GM21447 (cell line): ENCODE results near the gene RPL28.
"Not testable (repeated sequence)": the region's sequence is repeated elsewhere in the genome, so short reads cannot be mapped to it uniquely, and the experiment has no call there.

Source experiments
- ATAC-seq: cut with Tn5 transposase; IDR thresholded peaks from one replicate; pipeline ENCODE4 v1.9.1; 2021; ENCODE audit not compliant: unreplicated experiment

The RPL28 gene

DNA sequence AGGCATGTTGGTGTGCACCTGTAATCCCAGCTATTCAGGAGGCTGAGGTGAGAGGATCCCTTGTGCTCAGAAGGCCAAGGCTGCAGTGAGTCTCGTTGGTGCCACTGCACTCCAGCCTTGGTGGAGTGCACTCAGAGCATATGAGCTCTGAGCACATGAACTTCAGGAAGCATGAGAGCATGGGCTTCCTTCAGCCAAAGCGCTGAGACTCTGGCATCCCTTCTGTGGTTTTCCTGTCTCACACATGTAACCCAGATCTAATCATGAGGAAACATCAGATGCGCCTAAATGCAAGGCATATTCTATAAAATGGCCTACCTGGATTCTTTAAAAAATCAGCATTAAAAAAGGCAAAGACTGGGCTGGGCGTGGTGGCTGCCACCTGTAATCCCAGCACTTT, 35.5 kb downstream of the RPL28 start:
- not testable (repeated sequence) for ATAC-seq

DNA sequence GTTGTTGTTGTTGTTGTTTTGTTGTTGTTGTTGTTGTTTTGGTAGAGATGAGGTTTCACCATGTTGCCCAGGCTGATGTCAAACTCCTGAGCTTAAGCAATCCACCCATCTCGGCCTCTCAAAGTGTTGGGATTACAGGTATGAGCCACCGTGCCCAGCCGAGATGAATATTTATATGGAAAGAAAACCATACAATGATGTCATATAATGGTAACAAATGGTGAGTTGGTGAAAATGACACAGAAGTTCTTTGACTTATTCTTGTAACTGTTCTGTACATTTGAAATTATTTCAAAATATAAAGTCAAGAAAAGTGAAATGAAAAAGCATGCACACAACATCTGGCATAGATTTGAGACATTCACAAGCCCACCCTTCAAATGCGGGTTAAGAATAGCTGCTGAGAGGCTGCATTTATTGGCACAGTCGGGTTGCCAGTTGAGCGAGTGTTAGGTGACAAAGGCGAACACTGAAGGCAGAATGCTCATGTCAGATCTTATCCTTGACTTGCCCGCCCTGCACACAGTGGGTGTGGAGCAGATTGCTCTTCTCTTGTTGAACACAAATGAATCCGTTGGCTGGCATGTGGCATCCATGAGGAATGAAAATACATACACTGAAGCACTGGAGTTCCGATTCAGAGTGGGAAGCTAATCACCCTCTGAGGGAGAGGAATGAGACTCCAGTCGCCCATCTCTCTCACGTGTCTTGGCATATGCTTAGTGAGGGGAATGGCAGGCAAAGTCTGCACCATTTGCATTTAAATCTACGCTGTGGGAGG, 37.7 kb downstream of the RPL28 start:
- ATAC-seq, result no peak

DNA sequence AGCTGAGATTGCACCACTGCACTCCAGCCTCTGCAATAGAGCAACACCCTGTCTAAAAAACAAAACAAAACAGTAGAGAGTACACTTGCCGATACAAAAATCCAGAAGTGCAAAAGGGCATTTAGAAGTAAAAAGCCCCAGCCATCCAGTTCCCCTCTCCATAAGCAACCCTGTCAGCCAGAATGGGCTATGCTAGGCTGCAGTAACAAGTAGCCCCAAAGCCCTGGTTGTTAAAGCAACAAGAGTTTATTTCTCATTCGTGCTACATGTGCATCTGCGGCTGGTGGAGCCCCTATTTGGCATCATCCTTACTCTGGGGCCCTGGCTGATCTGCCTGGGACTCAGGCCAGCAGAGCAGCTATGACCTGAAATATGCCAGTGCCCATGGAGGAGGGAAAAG, 38.8 kb downstream of the RPL28 start:
- no peak for ATAC-seq

DNA sequence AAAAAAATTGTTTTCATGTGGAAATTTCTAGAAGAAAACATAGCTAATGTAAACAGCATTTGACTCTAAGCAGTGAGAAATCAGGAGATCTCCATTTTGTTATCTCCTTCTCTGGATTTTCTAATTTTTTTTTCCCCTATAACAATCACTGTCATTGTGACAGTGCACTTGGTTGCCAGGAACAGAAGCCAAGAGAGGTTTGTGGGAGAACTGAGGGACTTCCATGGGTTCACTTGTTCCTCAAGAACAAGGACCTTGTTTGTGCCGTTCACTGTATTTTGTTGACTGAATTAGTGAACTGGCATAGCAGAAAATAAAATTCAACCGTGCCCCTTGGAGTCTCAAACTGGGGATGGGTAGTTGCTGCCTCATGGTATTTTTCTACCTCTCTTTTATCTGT, 40.3 kb downstream of the RPL28 start:
- ATAC-seq, result no peak

DNA sequence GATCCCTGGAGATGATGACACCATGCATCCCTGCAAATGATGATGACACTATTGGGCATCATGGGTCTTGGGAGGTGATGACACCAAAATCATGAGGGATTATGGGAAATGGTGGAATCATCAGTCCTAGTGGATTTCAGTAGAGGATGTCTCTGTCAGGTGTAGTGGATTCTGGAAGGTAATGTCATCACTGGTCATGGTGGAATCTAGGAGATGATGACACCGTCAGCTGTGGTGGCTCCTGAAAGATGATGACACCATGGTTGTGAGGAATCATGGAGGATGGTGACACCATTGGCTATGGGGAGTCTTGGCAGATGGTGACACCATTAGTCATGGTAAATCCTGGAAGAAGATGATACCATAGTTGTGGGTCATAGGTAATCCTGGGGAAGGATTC, 45.5 kb downstream of the RPL28 start:
- ATAC-seq, result no peak

DNA sequence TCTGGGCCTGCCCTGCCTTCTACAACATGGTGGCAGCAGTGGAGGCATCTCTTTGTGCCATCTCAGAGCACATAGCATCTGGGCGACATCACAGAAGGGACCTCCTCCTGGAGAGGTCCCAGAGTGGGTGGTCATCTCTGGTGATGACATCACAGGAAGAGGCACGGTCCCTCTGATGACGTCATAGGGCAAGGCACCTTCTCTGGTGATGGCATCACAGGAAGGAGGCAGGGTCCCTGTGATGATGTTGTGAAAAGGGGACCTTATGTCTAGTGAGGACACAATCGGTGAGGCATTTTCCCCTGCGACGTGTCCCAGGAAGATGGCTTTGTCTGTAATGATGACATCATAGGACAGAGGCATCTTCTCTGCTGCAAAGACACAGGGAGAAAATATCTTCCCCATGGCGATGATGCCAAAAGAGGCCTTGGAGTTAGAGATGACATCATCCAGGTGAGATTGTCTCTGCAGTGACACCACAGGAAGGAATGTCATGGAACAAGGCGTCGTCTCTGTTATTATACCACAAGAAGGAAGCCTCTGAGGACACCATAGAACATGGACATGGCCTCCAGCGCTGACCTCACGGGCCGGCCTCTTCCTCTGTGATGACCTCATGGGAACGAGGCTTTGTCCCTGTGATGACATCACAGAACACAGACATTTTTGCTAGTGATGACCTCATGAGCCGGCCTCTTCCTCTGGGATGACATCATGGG, 46.7 kb downstream of the RPL28 start:
- no peak for ATAC-seq

DNA sequence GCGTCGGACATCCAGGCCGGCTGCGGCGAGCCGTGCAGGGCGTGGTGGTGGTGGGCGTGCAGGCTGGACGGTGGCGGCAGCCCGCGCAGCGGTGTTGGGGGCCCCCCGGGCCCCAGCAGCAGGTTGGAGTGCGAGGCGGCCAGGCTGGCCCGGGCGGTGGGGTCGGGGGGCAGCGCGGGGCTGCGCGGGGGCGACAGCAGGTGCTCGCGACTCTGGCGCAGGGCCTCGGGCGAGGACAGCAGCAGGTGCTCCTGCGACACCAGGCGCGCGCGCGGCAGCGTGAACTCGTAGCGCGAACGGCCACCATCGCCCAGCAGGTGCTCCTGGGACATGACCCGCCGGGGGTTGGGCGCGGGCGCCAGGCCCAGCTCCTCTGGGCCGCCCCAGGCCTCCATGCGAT, 47.6 kb downstream of the RPL28 start:
- ATAC-seq, result no peak

DNA sequence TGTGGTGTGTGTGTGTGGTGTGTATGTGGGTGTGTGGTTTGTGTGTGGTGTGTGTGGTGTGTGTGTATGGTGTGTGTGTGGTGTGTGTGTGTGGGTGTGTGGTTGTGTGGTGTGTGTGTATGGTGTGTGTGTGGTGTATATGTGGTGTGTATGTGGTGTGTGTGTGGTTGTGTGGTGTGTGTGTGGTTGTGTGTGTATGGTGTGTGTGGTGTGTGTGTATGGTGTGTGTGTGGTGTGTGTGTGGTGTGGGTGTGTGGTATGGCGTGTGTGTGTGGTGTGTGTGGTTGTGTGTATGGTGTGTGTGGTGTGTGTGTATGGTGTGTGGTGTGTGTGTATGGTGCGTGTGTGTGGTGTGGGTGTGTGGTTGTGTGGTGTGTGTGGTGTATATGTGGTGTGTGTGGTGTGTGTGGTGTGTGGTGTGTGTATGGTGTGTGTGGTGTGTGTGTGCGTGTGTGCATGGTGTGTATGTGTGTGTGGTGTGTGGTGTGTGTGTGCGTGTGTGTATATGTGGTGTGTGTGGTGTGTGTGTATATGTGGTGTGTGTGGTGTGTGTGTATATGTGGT, 48.7 kb downstream of the RPL28 start:
- no peak for ATAC-seq

DNA sequence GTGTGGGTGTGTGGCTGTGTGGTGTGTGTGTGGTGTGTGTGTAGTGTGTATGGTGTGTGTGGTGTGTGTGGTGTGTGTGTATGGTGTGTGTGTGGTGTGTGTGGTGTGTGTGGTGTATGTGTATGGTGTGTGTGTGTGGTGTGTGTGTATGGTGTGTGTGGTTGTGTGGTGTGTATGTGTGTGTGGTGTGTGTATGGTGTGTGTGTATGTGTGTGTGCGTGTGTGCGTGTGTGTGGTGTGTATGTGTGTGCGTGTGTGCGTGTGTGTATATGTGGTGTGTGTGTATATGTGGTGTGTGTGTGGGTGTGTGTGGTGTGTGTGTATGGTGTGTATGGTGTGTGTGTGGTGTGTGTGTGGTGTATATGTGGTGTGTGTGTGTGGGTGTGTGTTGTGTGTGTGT, 49.3 kb downstream of the RPL28 start:
- ATAC-seq, result no peak

DNA sequence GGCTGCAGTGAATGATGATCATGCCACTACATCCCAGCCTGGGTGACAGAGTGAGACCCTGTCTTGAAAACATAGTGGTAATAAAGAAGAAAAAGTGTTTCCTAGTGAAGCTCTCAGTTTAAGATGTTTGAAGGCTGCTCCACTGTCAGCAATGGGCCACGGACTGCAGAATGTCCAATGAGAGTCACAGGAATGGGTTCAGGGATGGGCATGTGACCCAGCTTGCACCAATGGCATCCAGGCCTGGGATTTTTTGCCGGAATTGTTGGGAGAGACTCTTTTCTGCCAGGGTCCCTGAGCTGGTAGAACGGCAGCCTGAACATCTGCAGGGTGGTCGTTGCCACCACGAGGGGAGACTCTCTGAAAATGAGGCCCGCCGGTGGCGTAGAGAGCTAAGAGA, 51.1 kb downstream of the RPL28 start:
- ATAC-seq, result no peak

DNA sequence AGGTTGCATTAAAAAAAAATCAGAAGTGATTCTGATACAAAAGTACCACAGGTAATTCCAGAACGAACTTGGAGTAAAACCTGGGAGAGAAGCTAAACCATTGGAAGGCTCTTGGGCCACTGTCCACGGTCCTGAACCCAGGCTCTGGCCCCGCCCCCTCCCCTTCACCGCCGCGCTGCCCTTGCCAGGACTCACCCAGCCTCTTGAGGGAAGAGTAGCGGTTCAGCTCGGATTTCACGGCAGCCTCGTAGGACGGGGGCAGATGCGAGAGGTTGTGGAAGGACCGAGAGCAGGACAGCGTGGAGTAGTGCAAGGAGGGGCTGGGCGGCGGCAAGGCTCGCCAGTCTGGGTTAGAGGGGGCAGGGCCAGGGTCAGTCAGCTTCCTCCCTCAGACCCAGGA, 51.7 kb downstream of the RPL28 start:
- no peak for ATAC-seq

DNA sequence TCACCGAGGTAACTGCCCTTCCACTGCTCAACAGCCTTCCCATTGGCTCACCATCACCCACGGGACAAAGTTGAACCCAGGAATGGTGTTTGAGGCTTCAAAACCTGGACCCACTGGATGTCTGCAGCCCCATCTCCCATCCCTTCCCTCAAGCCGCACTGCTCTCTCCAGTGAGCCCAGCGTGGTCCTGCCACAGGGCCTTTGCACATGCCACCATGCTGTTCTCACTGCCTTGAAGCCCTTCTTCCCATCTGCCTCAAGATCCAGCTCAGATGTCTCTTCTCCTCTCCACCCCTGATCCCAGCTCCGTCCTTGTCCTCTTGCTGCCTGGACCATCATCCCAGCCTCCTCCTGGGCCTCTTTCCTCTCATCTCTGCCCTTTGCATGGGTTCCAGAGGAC, 53.3 kb downstream of the RPL28 start:
- ATAC-seq, result no peak

DNA sequence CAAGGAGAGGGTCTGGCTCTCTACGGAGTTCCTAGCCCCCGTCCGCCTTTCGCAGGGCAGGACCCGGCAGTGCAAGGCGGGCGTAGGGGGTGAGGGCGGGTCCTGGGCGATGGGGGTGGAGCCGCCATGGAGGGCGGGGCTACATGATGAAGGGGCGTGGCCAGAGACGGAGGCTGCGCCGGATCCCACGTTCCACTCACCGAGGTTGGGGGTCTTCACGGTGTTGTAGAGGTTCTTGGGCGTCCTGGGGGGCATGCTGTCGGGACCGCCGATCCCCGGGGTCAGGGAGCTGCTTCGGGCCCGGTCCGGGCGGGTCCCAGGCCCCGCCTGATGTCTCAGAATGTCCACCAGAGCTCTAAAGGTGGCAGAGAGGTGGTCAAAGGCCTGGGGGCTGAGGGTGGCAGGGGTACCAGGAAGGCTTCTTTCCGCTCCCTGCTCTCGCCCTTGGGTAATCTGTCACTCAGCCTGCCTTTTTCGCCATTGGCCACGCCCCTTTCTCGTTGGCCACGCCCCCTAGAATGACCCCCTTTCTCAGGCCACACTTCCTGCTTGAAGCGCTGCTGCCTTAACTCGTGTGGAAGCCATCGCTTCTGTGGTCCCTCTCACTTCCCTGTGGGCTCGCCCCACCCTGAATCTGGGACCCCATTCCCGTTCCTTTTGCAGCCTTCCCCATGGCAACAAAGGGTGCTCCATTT, 54.8 kb downstream of the RPL28 start:
- ATAC-seq, result no peak

DNA sequence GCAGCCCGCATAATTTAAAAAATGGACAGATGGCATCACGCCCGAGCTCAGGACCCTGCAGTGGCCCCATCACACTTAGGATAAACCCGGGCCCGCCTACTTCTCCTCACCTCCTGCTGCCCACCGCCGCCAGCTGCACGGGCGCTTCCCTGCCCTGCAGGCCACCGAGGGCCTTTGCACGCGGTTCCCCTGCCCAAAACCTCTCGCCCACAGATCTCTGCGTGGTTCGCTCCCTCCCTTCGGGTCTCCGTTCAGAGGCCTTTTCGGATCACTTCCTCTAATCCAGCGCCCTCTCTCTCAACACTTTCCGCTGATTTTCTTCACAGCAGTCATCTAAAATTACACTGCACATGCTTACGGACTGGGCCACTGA, 55.6 kb downstream of the RPL28 start:
- ATAC-seq, result no peak

DNA sequence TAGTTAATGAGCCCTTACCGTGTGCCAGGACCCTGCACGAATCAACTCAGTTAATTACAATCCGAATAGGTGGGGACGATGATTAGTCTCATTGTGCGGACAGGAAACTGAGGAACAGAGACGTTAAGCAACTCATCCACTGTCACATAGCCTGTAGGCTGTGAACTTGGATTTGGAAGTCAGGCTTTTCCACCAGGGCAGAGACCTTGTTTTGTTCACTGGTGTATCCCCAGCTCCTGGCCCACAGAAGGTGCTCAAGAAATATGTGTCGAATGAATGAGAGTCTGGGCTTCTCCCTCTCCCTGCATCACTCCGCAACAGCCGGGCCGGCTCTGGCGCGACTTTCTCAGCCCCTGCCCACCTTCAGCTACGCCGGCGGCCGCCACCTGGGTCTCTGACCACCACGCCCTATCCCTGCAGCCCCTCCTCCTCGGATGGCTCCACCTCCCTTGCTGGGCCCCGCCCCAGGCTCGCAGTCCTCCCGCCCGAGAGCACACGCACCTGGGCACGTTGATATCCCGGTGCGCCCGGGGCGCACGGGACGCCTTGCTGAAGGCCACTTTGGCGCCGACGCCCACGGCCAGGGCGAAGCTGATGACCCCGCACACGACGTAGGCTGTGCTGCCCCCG, 56.1 kb downstream of the RPL28 start:
- ATAC-seq, result no peak

DNA sequence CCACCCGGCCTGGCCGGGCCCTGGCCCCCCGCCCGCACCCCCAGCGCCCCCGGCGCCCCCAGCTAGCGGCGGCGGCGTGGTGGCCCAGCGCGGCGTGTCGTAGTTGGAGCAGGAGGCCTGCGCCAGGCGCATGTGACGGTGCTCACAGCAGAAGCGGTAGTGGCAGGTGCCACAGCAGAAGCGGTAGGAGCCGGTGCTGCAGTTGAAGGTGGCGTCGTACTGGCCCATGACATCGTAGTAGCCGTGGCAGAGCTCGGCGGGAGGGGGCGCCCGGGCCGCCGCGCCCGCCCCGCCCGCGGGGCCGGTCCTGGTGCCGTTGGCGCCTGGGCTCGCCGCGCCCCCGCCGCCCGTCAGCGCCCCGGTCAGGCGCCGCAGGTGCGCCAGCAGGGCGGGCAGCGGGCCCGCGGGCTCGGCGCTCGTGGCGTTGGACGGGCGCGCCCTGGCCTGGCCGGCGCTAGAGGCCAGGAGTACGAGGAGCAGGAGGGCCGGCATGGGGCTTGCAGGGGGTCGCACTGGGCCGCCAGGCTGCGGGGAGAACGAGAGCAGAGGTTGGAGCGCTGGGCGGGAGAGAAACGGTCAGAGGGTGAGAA, 56.7 kb downstream of the RPL28 start:
- ATAC-seq, result no peak

DNA sequence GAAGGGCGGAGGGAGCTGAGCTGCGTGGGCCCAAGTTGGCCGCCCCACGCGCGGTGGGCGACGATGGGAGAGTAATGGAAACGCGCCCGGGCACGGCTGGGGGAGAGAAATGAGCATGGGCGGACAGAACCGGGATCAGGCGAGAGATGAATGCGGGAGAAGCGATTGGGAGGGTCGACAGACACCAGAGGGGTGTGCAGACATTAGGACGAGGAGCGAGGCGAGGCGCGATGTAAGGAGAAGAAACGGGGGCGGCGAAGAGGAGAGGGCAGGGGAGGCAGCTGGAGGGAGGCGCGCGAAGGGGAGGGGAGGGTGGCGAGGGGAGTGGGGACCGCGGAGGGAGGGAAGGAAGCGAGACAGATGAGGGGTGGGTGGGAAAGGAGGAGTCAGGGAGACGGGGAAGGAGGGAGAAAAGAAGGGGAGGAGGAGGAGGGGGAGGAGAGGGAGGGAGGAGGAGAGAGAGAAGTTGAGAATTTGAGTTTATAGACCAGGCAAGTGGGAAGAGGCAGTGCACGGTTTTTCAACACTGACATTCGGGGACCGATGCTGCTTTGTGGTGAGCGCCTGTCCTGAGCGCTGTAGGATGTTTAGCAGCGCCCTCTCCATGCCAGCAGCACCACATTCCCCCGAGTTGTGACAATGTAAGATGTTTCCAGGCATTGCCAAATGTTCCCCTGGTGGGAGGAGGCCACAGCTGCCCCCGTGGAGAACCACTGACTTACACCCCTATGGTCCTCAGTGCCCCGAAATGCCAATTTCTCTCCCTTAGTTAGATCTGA, 57.5 kb downstream of the RPL28 start, which contains the start of gene SHISA7:
Gene SHISA7, minus strand, starts transcription at position 256 of the 779 bp plus-strand sequence. CDS start 437 bp downstream, outside the sequence.
- no peak for ATAC-seq

DNA sequence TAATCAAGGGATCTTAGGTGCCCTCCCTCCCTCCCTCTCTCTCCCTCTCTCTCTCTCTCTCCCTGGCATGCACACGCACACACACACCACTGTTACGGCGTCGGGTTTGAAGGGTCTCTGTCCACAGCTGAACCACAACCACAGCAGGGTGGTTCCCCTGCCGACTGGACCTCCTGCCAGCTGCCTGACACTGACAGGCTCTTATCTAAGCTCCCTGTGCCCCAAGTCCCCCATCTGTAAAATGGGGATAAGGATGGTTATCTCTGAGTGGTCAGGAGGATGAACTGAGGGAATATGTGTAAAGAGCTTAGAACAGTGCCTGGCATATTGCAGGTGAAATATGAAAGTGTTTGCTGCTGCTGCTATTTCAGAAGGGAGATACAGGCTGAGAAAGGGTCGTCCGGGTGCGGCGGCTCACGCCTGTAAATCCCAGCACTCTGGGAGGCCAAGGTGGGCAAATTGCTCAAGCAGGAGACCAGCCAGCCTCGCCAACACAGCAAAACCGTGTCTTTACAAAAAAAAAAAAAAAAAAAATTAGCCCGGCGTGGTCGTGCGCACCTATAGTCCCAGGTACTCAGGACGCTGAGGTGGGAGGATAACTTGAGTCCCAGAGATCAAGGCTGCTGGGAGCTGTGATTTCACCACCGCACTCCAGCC, 58.2 kb downstream of the RPL28 start:
- ATAC-seq, result no peak

DNA sequence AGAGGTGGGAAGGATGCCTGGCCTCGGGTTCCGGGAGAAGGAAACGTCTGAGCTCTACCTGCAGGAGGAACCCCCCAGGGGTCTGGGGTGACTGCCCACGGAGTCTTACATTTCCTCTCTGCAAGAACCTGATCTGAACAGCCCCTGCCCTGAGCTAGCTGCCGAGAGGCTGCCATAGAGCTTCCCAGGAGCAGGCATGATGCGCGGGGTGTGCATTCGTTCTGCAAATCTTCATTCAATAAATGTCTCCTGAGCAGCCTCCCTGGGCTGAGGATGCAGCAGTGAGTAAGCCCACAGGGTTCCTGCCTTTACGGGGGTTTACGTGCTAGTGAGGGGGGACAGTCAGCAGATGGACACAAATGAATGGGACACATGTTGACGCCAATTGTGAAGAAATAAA, 58.9 kb downstream of the RPL28 start:
- ATAC-seq, result no peak

DNA sequence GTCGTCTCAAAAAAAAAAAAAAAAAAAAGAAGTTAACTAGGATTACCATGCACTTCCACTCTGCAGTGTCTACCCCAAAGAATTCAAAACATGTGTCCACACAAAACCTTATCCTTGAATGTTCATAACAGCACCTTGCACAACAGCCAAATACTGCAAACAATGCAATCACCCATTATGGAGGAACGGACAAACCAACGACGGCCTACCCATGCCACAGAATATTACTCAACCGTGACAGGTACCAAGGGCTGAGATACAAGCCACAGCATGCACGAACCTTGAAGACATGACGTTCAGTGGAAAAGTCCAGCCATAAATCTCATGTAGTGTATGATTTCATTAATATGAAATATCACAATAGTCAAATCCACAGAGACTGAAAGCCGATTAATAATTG, 60.3 kb downstream of the RPL28 start:
- no peak for ATAC-seq
